BLaER1 treated with 17β-estradiol and CSF1 and Interleukin-3, amounts not matched to agents 10 nM and 100 nM (cell line): ENCODE data around the gene TMEM179.

Source experiments
- H3K27ac ChIP-seq, 11 experiments: shearing (Covaris generic); formaldehyde crosslinking; 2 replicates each; pipeline ENCODE4 v1.8.1; 2022
- H3K27me3 ChIP-seq, 11 experiments: shearing (Covaris generic); formaldehyde crosslinking; 2 replicates each; pipeline ENCODE4 v1.8.1; 2022
- H3K36me3 ChIP-seq, 11 experiments: shearing (Covaris generic); formaldehyde crosslinking; 2 replicates each; pipeline ENCODE4 v1.8.1; 2022
- H3K4me1 ChIP-seq, 10 experiments: shearing (Covaris generic); formaldehyde crosslinking; 2 replicates each; pipeline ENCODE4 v1.8.1; 2022
- H3K4me2 ChIP-seq, 11 experiments: shearing (Covaris generic); formaldehyde crosslinking; 2 replicates each; pipeline ENCODE4 v1.8.1; 2022
- H3K4me3 ChIP-seq, 10 experiments: shearing (Covaris generic); formaldehyde crosslinking; 2 replicates each; pipeline ENCODE4 v1.8.1; 2022
- H3K9ac ChIP-seq, 11 experiments: shearing (Covaris generic); formaldehyde crosslinking; 2 replicates each; pipeline ENCODE4 v1.8.1; 2022
- H3K9me3 ChIP-seq, 11 experiments: shearing (Covaris generic); formaldehyde crosslinking; replicated peaks in 1 of 11; 2 replicates each; pipeline ENCODE4 v1.8.1; 2022
- H4K20me1 ChIP-seq, 11 experiments: shearing (Covaris generic); formaldehyde crosslinking; 2 replicates each; pipeline ENCODE4 v1.8.1; 2022
- Cebpa-rat ChIP-seq, 11 experiments: shearing (Covaris generic); IDR thresholded peaks; 2 replicates each; pipeline ENCODE4 v1.8.1; 2022

Gene TMEM179

GRCh38 chr14:104600141-104600643 lies 4.4 kb downstream of the TMEM179 start:
- H3K27ac ChIP-seq, result no peak overlapping the region
- H3K4me2 ChIP-seq, result peak overlapping the region in 8 of 11 experiments; percentile 5 to 65 (median 42); a peak in 13 of 22 replicates
- H3K36me3 ChIP-seq, result no peaks in the 10 kb centered on the region
- no peak for TF ChIP-seq Cebpa-rat (IDR thresholded peaks at IDR 0.05)
- H3K4me1 ChIP-seq, result peaks cover 0 to 31% (median 14%) of the 10 kb centered on the region in 10 experiments; a peak in 12 of 20 replicates
- H3K4me3 ChIP-seq, result no peak overlapping the region
- peaks cover 11 to 17% (median 16%) of the 10 kb centered on the region in 11 experiments for H3K27me3 ChIP-seq
- peaks cover 0 to 4% (median 0%) of the 10 kb centered on the region in 11 experiments; a peak in 2 of 22 replicates for H4K20me1 ChIP-seq
- peak overlapping the region in 1 of 11 experiments; percentile 9; a peak in 1 of 22 replicates for H3K9ac ChIP-seq
- H3K9me3 ChIP-seq, result peaks cover 0 to 10% (median 6%) of the 10 kb centered on the region in 11 experiments; a peak in 6 of 22 replicates

- no peak for TF ChIP-seq Cebpa-rat (IDR thresholded peaks at IDR 0.05)
Measured at GRCh38 chr14:104599446-104599845, 5.1 kb downstream of the TMEM179 start.

GRCh38 chr14:104598910-104599273 lies 5.7 kb downstream of the TMEM179 start:
- no peak for TF ChIP-seq Cebpa-rat (IDR thresholded peaks at IDR 0.05)
- H3K4me2 ChIP-seq, result no peak overlapping the region
- peaks cover 0 to 4% (median 3%) of the 10 kb centered on the region in 11 experiments; a peak in 15 of 22 replicates for H3K27me3 ChIP-seq
- no peaks in the 10 kb centered on the region for H3K9me3 ChIP-seq
- no peak overlapping the region for H3K4me3 ChIP-seq
- H3K36me3 ChIP-seq, result no peaks in the 10 kb centered on the region
- no peak overlapping the region for H3K27ac ChIP-seq
- peaks cover 0 to 35% (median 15%) of the 10 kb centered on the region in 10 experiments; a peak in 12 of 20 replicates for H3K4me1 ChIP-seq
- peaks cover 0 to 4% (median 0%) of the 10 kb centered on the region in 11 experiments; a peak in 3 of 22 replicates for H4K20me1 ChIP-seq
- no peak overlapping the region for H3K9ac ChIP-seq

More at GRCh38 chr14:104599446-104599845, 5.1 kb downstream of the TMEM179 start:
- Histone ChIP-seq H3K4me2 (peak overlapping the region in 3 of 11 experiments; percentile 25 to 58 (median 42); a peak in 4 of 22 replicates), H4K20me1 (peaks cover 0 to 4% (median 0%) of the 10 kb centered on the region in 11 experiments; a peak in 2 of 22 replicates), H3K9me3 (peaks cover 0 to 5% (median 1%) of the 10 kb centered on the region in 11 experiments; a peak in 5 of 22 replicates), H3K4me1 (peaks cover 0 to 35% (median 15%) of the 10 kb centered on the region in 10 experiments; a peak in 12 of 20 replicates), H3K9ac (no peak overlapping the region), H3K4me3 (no peak overlapping the region), H3K27ac (no peak overlapping the region), H3K27me3 (peaks cover 3 to 10% (median 8%) of the 10 kb centered on the region in 11 experiments; a peak in 20 of 22 replicates), H3K36me3 (no peaks in the 10 kb centered on the region)

DNA sequence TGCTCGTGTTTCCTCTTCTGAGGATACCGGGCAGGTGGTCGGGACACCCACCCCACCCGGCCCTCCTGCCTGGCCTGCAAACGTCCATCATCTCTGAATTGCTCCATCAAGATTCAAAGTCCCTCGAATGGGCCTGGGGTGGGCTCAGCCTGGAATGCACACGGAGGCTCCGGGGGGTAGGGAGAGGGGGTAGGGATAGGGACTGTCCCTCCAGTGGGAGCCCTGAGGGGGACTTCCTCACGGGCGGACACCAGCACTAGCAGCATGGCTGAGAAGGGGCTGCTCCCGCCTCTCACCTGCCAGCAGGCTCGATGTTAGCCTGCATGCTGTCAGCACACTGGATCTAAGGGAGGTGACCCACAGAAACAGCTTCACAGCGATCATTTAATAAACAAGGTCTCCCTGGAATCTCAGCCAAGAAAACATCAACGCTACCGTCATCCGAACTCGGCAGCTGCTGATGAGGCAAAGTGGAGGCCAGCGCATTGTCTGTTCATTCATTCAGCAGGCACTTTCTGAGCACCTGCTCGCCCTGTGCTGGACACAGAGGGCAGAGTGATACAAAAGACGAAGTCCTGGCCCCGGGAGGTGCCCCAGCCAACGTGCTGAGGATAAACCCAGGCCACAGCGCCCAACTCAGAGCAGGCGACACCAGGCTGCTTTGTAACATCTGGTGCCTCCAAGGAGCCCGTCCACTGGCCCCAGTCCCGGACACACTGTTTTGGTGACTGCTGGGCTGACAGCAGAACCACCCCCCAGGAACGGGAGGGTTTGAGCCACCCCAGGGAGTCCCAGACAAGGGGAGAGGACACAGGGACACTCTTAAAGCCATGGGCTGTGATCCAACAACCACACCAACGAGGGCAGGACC lies 6.3 kb downstream of the TMEM179 start:
- H3K9ac ChIP-seq, result no peak overlapping the region
- peaks cover 0 to 35% (median 15%) of the 10 kb centered on the region in 10 experiments; a peak in 12 of 20 replicates for H3K4me1 ChIP-seq
- H3K27me3 ChIP-seq, result no peaks in the 10 kb centered on the region
- peaks cover 0 to 9% (median 0%) of the 10 kb centered on the region in 11 experiments; a peak in 3 of 22 replicates for H4K20me1 ChIP-seq
- H3K9me3 ChIP-seq, result no peaks in the 10 kb centered on the region
- TF ChIP-seq Cebpa-rat (IDR thresholded peaks at IDR 0.05), result no peak
- H3K4me2 ChIP-seq, result no peak overlapping the region
- no peak overlapping the region for H3K27ac ChIP-seq
- H3K4me3 ChIP-seq, result no peak overlapping the region
- no peaks in the 10 kb centered on the region for H3K36me3 ChIP-seq

DNA sequence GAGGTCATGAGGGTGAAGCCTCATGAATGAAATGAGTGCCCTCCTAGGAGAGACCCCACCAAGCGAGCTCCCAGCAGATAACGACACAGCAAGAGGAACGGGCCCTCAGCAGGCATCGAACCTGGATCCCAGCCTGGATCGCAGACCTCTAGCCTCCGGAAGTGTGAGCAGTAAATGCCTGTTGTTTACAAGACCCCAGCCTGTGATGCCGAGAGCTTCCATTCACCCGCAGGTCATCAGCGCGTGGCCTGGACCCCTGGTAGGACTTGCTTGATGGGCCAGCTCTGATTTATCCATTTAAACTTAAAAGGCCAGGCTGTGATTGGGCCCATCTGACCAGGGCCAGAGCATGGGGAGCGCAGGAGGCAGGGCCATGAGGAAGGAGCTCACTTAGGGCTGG lies 7.0 kb downstream of the TMEM179 start:
- H3K27me3 ChIP-seq, result no peaks in the 10 kb centered on the region
- H3K36me3 ChIP-seq, result no peaks in the 10 kb centered on the region
- H3K4me2 ChIP-seq, result no peak overlapping the region
- no peak overlapping the region for H3K4me3 ChIP-seq
- peaks cover 0 to 35% (median 15%) of the 10 kb centered on the region in 10 experiments; a peak in 12 of 20 replicates for H3K4me1 ChIP-seq
- H3K27ac ChIP-seq, result no peak overlapping the region
- H4K20me1 ChIP-seq, result peaks cover 0 to 12% (median 0%) of the 10 kb centered on the region in 11 experiments; a peak in 3 of 22 replicates
- TF ChIP-seq Cebpa-rat (IDR thresholded peaks at IDR 0.05), result no peak
- H3K9ac ChIP-seq, result no peak overlapping the region
- H3K9me3 ChIP-seq, result no peaks in the 10 kb centered on the region

DNA sequence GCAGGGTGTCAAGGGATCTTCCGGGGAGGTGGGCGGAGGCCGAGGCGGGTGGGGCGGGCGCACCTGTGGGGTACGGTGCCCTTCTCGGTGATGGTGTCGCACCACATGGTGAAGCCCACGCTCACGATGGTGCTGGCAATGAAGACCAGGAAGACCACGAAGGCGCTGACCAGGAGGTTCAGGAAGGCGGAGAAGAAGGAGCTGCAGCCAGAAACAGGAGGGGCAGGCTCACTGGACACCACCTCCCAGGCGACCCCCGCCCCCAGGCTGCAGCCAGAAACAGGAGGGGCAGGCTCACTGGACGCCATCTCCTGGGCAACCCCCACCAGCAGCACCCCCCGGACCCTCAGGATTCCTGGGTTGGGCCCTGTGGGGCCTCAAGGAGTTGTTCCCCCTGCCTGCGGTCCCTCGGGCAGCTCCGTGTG lies 7.6 kb downstream of the TMEM179 start:
- Histone ChIP-seq H3K9me3 (no peaks in the 10 kb centered on the region), H3K27ac (no peak overlapping the region), H3K4me1 (peaks cover 0 to 35% (median 15%) of the 10 kb centered on the region in 10 experiments; a peak in 12 of 20 replicates), H3K36me3 (no peaks in the 10 kb centered on the region), H4K20me1 (peaks cover 0 to 15% (median 0%) of the 10 kb centered on the region in 11 experiments; a peak in 3 of 22 replicates), H3K9ac (no peak overlapping the region), H3K4me3 (no peak overlapping the region), H3K4me2 (no peak overlapping the region), H3K27me3 (no peaks in the 10 kb centered on the region)
- TF ChIP-seq Cebpa-rat (IDR thresholded peaks at IDR 0.05), result no peak

DNA sequence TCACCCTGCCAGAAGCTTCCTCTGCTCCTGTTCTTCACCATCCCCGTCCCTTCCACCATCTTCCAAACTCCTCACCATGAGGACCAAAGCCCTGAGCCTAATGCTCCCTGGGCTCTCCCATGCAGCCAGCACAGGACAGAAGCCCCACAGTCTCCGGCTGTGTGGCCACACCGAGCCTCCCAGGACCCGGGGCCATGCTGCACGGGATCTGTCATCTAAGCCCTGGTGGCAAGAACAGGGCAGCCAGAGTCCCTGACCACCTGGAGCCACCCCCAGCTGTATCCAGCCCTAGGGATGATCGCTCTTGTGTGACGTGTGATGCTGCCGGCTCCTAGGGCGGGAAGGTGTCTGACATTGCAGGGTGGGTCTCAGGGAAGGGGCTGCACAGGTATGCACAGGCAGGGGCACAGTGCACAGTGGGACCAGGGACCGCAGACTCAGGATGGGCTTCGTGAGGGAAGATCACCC lies 8.1 kb downstream of the TMEM179 start:
- H3K9ac ChIP-seq, result no peak overlapping the region
- H3K27me3 ChIP-seq, result no peaks in the 10 kb centered on the region
- H3K9me3 ChIP-seq, result no peaks in the 10 kb centered on the region
- no peak overlapping the region for H3K4me3 ChIP-seq
- H4K20me1 ChIP-seq, result peaks cover 0 to 18% (median 0%) of the 10 kb centered on the region in 11 experiments; a peak in 3 of 22 replicates
- no peaks in the 10 kb centered on the region for H3K36me3 ChIP-seq
- H3K27ac ChIP-seq, result no peak overlapping the region
- no peak for TF ChIP-seq Cebpa-rat (IDR thresholded peaks at IDR 0.05)
- H3K4me2 ChIP-seq, result no peak overlapping the region; a peak in 1 of 22 replicates
- H3K4me1 ChIP-seq, result peaks cover 0 to 35% (median 15%) of the 10 kb centered on the region in 10 experiments; a peak in 12 of 20 replicates

DNA sequence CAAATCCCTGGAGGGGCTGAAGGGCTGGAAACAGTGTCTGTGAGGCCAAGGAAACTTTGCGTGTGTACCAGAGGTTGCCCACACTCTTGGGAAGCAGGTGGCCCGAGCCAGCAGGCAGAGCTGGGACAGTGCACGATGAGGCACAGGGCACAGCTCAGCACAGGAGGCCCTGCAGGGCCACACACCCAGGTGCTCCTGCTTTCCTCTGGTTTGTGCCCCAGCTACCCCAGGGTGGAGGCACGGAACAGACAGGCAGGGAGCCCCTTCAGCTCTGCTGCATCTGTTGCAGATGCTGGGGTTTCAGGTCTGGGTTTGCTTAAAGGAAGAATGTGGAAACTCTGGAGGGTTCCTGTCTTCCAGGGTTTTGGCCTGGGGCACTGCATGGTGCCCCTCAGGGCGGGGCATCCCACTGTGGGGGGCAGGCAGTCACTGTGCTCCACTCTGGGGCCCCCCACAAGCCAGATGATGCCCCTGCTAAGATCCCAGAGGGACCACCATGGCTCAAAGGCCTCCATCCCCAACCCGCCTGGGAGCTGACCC lies 8.6 kb downstream of the TMEM179 start:
- H3K9me3 ChIP-seq, result no peaks in the 10 kb centered on the region
- no peak for TF ChIP-seq Cebpa-rat (IDR thresholded peaks at IDR 0.05)
- no peak overlapping the region for H3K27ac ChIP-seq
- no peak overlapping the region for H3K4me3 ChIP-seq
- no peaks in the 10 kb centered on the region for H3K27me3 ChIP-seq
- peaks cover 0 to 23% (median 0%) of the 10 kb centered on the region in 11 experiments; a peak in 3 of 22 replicates for H4K20me1 ChIP-seq
- no peak overlapping the region for H3K9ac ChIP-seq
- H3K4me1 ChIP-seq, result peaks cover 0 to 35% (median 16%) of the 10 kb centered on the region in 10 experiments; a peak in 12 of 20 replicates
- peak overlapping the region in 1 of 11 experiments; percentile 10; a peak in 1 of 22 replicates for H3K4me2 ChIP-seq
- H3K36me3 ChIP-seq, result no peaks in the 10 kb centered on the region
